Measurements from ENCODE around the gene KPNA1. TPM values are rescaled to one million over a fixed set of nuclear protein-coding genes. Genes with fewer than 3 reads are reported as not detected.

KPNA1 gene
- 10 to 100 TPM; 25.0 to 49.5 (median 37.0) TPM for total RNA-seq

GRCh38 chr3:122514123-122515019 lies at the start of gene KPNA1:
Gene KPNA1, minus strand, starts transcription at chr3:122514939. Its CDS starts 18,374 bp downstream, at chr3:122496565.
- TF ChIP-seq POLR2A (IDR thresholded peaks at IDR 0.05): peak; percentile 42 to 90
- TF ChIP-seq POLR2AphosphoS5 (IDR thresholded peaks at IDR 0.05): peak in 2 of 3 donors; percentile 75 to 92
- no peak for TF ChIP-seq CTCF (IDR thresholded peaks at IDR 0.05)
- WGBS: under 1% methylated on average over 58 of the region's 109 CpGs
- Histone ChIP-seq H3K27me3 (no peaks in the 10 kb centered on the region), H3K36me3 (no peaks in the 10 kb centered on the region), H3K27ac (peak within 1 kb of the TSS; percentile 94), H3K4me3 (peak within 1 kb of the TSS; percentile 62), H3K4me1 (peaks cover 20% of the 10 kb centered on the region), H3K9me3 (no peaks in the 10 kb centered on the region)
- DNase-seq (ENCODE audit: low spot score in 2 of 2): peak; percentile 90 to 93

- Histone ChIP-seq H3K4me3 (peak within 1 kb of the TSS; percentile 90), H3K27ac (peak within 1 kb of the TSS; percentile 95), H3K27me3 (no peaks in the 10 kb centered on the region), H3K36me3 (peaks cover 29% of the 10 kb centered on the region), H3K9me3 (no peaks in the 10 kb centered on the region), H3K4me1 (peaks cover 35% of the 10 kb centered on the region)
- TF ChIP-seq POLR2AphosphoS5 (IDR thresholded peaks at IDR 0.05) (peak; percentile 8 to 78 (median 61)), CTCF (IDR thresholded peaks at IDR 0.05) (no peak)
- 0% methylated on average over 18 of the region's 56 CpGs for WGBS
- DNase-seq (ENCODE audit: low spot score in 2 of 2): peak; percentile 86 to 92
These were observed 49.6 kb upstream of the KPNA1 start, which contains the start of the genes DTX3L and PARP9 for GRCh38 chr3:122564155-122564912. Gene DTX3L, plus strand, starts transcription at chr3:122564338. Its CDS starts 89 bp downstream, at chr3:122564427. Gene PARP9, minus strand, starts transcription at chr3:122564300. Its CDS starts 4,680 bp downstream, at chr3:122559620.

GRCh38 chr3:122563717-122564025 lies 48.9 kb upstream of the KPNA1 start:
- Histone ChIP-seq H3K4me1 (peaks cover 35% of the 10 kb centered on the region), H3K27me3 (no peaks in the 10 kb centered on the region), H3K27ac (peak overlapping the region; percentile 95), H3K4me3 (peak overlapping the region; percentile 90), H3K36me3 (peaks cover 28% of the 10 kb centered on the region), H3K9me3 (no peaks in the 10 kb centered on the region)
- TF ChIP-seq CTCF (IDR thresholded peaks at IDR 0.05) (no peak), POLR2A (IDR thresholded peaks at IDR 0.05) (no peak), POLR2AphosphoS5 (IDR thresholded peaks at IDR 0.05) (no peak), EP300 (IDR thresholded peaks at IDR 0.05) (no peak)
- WGBS: 16% methylated on average over 5 of the region's 5 CpGs
- no peak for DNase-seq (ENCODE audit: low spot score in 2 of 2)

- TF ChIP-seq EP300 (IDR thresholded peaks at IDR 0.05) (no peak), POLR2AphosphoS5 (IDR thresholded peaks at IDR 0.05) (no peak), POLR2A (IDR thresholded peaks at IDR 0.05) (no peak), CTCF (IDR thresholded peaks at IDR 0.05) (no peak)
- H3K9me3 ChIP-seq: no peaks in the 10 kb centered on the region
- H3K36me3 ChIP-seq: peaks cover 32% of the 10 kb centered on the region
- H3K27ac ChIP-seq: peak overlapping the region; percentile 95
- H3K4me1 ChIP-seq: peaks cover 35% of the 10 kb centered on the region
- DNase-seq (ENCODE audit: low spot score in 2 of 2): no peak
- H3K27me3 ChIP-seq: no peaks in the 10 kb centered on the region
- peak overlapping the region; percentile 90 for H3K4me3 ChIP-seq
- 40% methylated on average over 5 of the region's 5 CpGs for WGBS
These were observed 48.4 kb upstream of the KPNA1 start for GRCh38 chr3:122562923-122563716.
